Uterus (tissue), 4 donors: ENCODE measurements around the gene IL5RA. TPM values are rescaled to one million over a fixed set of nuclear protein-coding genes. Genes with fewer than 3 reads are reported as not detected.

ENCODE experiments used
- DNase-seq, 2 donors: peaks; one replicate each; pipeline ENCODE4 v3.0.0-alpha.2; 2019 to 2020
- H3K27ac ChIP-seq, 2 donors: fragments of 200-600 bp; sonication (generic); 1 replicate in 1 of 2; 2 replicates in 1 of 2; pipeline ENCODE4 v1.5.1; 2016 to 2018
- H3K27me3 ChIP-seq, 2 donors: fragments of 200-600 bp; sonication (generic); one replicate each; pipeline ENCODE4 v1.5.1; 2018 to 2019; ENCODE audit warnings: control low read depth in 1 of 2
- H3K36me3 ChIP-seq, 2 donors: fragments of 200-600 bp; sonication (generic); one replicate each; pipeline ENCODE4 v1.5.1; 2019; ENCODE audit warnings: control low read depth in 1 of 2
- H3K4me1 ChIP-seq, 2 donors: fragments of 200-600 bp; sonication (generic); one replicate each; pipeline ENCODE4 v1.5.1; 2018 to 2019; ENCODE audit warnings: control low read depth in 1 of 2
- H3K4me3 ChIP-seq, 2 donors: fragments of 200-600 bp; sonication (generic); 1 replicate in 1 of 2; 2 replicates in 1 of 2; pipeline ENCODE4 v1.5.1; 2018 to 2019; ENCODE audit warnings: mild to moderate bottlenecking in 1 of 2
- H3K9me3 ChIP-seq, 2 donors: fragments of 200-600 bp; sonication (generic); one replicate each; pipeline ENCODE4 v1.5.1; 2019; ENCODE audit warnings: control low read depth in 1 of 2
- CTCF ChIP-seq, 4 experiments: fragments of 200-600 bp in 2 of 4; fragments of 450-650 bp in 2 of 4; sonication (generic) in 2 of 4; IDR thresholded peaks; one replicate each; pipeline ENCODE4 v1.5.1; 2016 to 2019; ENCODE audit warnings: antibody characterized with exemption in 4 of 4, mild to moderate bottlenecking in 2 of 4, moderate library complexity in 1 of 4
- POLR2A ChIP-seq, 2 donors: fragments of 450-650 bp; IDR thresholded peaks; one replicate each; pipeline ENCODE4 v1.6.1; 2016; ENCODE audit warnings: antibody characterized with exemption in 2 of 2, mild to moderate bottlenecking in 1 of 2, moderate library complexity in 1 of 2
- intact Hi-C: fragments of 100-400 bp; cut with DNase I; formaldehyde crosslinking; loops from one replicate; pipeline ENCODE4 v1.15.1; 2023; ENCODE audit warnings: low total_unique reads
- total RNA-seq, 4 donors: library from RNA; depleted of rRNA in 3 of 4; stranded (reverse); fragments of >200 nt in 3 of 4; gene quantifications; one replicate each; pipeline versions ENCODE4 v1.1.0 to v1.2.4, GENCODE V29; 2014 to 2023
- donor health status: DM: yes; HTN: yes; CAD: no.

IL5RA gene
- total RNA-seq, 4 donors from 2014 or later = under 0.01 to 3.6 (median 0.64) TPM; not detected in 1

GRCh38 chr3:3085782-3086181 is 24.4 kb downstream of the IL5RA start:
- no peaks in the 10 kb centered on the region for H3K4me1 ChIP-seq
- no peak for DNase-seq
- H3K27me3 ChIP-seq = no peaks in the 10 kb centered on the region
- no peak overlapping the region for H3K4me3 ChIP-seq
- H3K27ac ChIP-seq = no peak overlapping the region
- TF ChIP-seq CTCF (IDR thresholded peaks at IDR 0.05) = no peak
- TF ChIP-seq POLR2A (IDR thresholded peaks at IDR 0.05) = no peak
- H3K9me3 ChIP-seq = no peaks in the 10 kb centered on the region
- H3K36me3 ChIP-seq = no peaks in the 10 kb centered on the region
- intact Hi-C loops = no loop called here

- no peak for DNase-seq
- no peaks in the 10 kb centered on the region for H3K4me1 ChIP-seq
- no peak overlapping the region for H3K27ac ChIP-seq
- no peaks in the 10 kb centered on the region for H3K27me3 ChIP-seq
- H3K9me3 ChIP-seq = no peaks in the 10 kb centered on the region
- H3K36me3 ChIP-seq = no peaks in the 10 kb centered on the region
- intact Hi-C loops = no loop called here
- no peak overlapping the region for H3K4me3 ChIP-seq
- TF ChIP-seq CTCF (IDR thresholded peaks at IDR 0.05) = no peak
Measured at GRCh38 chr3:3084890-3085289, 25.3 kb downstream of the IL5RA start.

GRCh38 chr3:3082234-3082924 is 27.8 kb downstream of the IL5RA start:
- Histone ChIP-seq H3K27ac (no peak overlapping the region), H3K36me3 (no peaks in the 10 kb centered on the region), H3K4me1 (no peaks in the 10 kb centered on the region), H3K9me3 (no peaks in the 10 kb centered on the region), H3K4me3 (no peak overlapping the region), H3K27me3 (no peaks in the 10 kb centered on the region)
- no peak for DNase-seq
- intact Hi-C loops = no loop called here
- TF ChIP-seq CTCF (IDR thresholded peaks at IDR 0.05) (no peak), POLR2A (IDR thresholded peaks at IDR 0.05) (no peak)

GRCh38 chr3:3081381-3082233 is 28.6 kb downstream of the IL5RA start:
- Histone ChIP-seq H3K27ac (no peak overlapping the region), H3K4me1 (no peaks in the 10 kb centered on the region), H3K36me3 (no peaks in the 10 kb centered on the region), H3K27me3 (no peaks in the 10 kb centered on the region), H3K9me3 (no peaks in the 10 kb centered on the region), H3K4me3 (no peak overlapping the region)
- intact Hi-C loops = no loop called here
- DNase-seq = no peak
- no peak for TF ChIP-seq CTCF (IDR thresholded peaks at IDR 0.05)
- no peak for TF ChIP-seq POLR2A (IDR thresholded peaks at IDR 0.05)

- no peaks in the 10 kb centered on the region for H3K36me3 ChIP-seq
- no peaks in the 10 kb centered on the region for H3K9me3 ChIP-seq
- no peaks in the 10 kb centered on the region for H3K27me3 ChIP-seq
- intact Hi-C loops = no loop called here
- H3K4me3 ChIP-seq = no peak overlapping the region
- DNase-seq = no peak
- TF ChIP-seq CTCF (IDR thresholded peaks at IDR 0.05) (no peak), POLR2A (IDR thresholded peaks at IDR 0.05) (no peak)
- H3K4me1 ChIP-seq = no peaks in the 10 kb centered on the region
- H3K27ac ChIP-seq = no peak overlapping the region
Measured at GRCh38 chr3:3080309-3080708, 29.9 kb downstream of the IL5RA start.
